GM23338 (cell line): ENCODE measurements around the gene THSD4. TPM values are rescaled to one million over a fixed set of nuclear protein-coding genes. Genes with fewer than 3 reads are reported as not detected.

ENCODE experiments used
- ATAC-seq: fragments of 200-7000 bp; cut with Tn5 transposase; 3 replicates; pipeline ENCODE4 v1.9.1; 2020
- DNase-seq: peaks from one replicate; pipeline ENCODE4 v3.0.0-alpha.2; 2015; ENCODE audit warnings: low spot score
- H2AFZ ChIP-seq: fragments of 200-600 bp; sonication (generic); 2 replicates; pipeline ENCODE4 v1.8.0; 2016; ENCODE audit warnings: antibody characterized with exemption, mild to moderate bottlenecking, moderate library complexity
- H3F3A ChIP-seq: fragments of 200-600 bp; sonication (generic); replicated peaks from 2 replicates; pipeline ENCODE4 v1.8.0; 2017; ENCODE audit warnings: antibody characterized with exemption, mixed run types, low read depth
- H3K27ac ChIP-seq: fragments of 200-600 bp; sonication (generic); 2 replicates; pipeline ENCODE4 v1.6.1; 2016; ENCODE audit warnings: low read depth
- H3K27me3 ChIP-seq: fragments of 200-600 bp; sonication (generic); 2 replicates; pipeline ENCODE4 v1.8.0; 2016; ENCODE audit warnings: mild to moderate bottlenecking, mixed run types, moderate library complexity; ENCODE audit not compliant: insufficient read depth
- H3K36me3 ChIP-seq: fragments of 200-600 bp; sonication (generic); 2 replicates; pipeline ENCODE4 v1.8.0; 2016; ENCODE audit warnings: mild to moderate bottlenecking; ENCODE audit not compliant: insufficient read depth
- H3K4me1 ChIP-seq: fragments of 200-600 bp; sonication (generic); 2 replicates; pipeline ENCODE4 v1.8.0; 2016; ENCODE audit warnings: mild to moderate bottlenecking, moderate library complexity; ENCODE audit not compliant: insufficient read depth
- H3K4me2 ChIP-seq: fragments of 200-600 bp; sonication (generic); 2 replicates; pipeline ENCODE4 v1.7.1; 2017; ENCODE audit warnings: mixed run types
- H3K4me3 ChIP-seq: fragments of 200-600 bp; sonication (generic); 2 replicates; pipeline ENCODE4 v1.6.1; 2016; ENCODE audit warnings: mixed run types
- H3K79me2 ChIP-seq: fragments of 200-600 bp; sonication (generic); replicated peaks from 2 replicates; pipeline ENCODE4 v1.8.0; 2017; ENCODE audit warnings: mild to moderate bottlenecking; ENCODE audit not compliant: insufficient read depth
- H3K9me2 ChIP-seq: fragments of 200-600 bp; sonication (generic); 2 replicates; pipeline ENCODE4 v1.8.0; 2017; ENCODE audit not compliant: insufficient read depth
- H4K20me1 ChIP-seq: fragments of 200-600 bp; sonication (generic); replicated peaks from 2 replicates; pipeline ENCODE4 v1.8.0; 2017; ENCODE audit warnings: mild to moderate bottlenecking; ENCODE audit not compliant: insufficient read depth
- H3K27ac Mint-ChIP-seq: 2 replicates; pipeline ENCODE4 v1.8.0; 2020; ENCODE audit warnings: inconsistent platforms, mild to moderate bottlenecking, moderate library complexity, mixed read lengths
- H3K27me3 Mint-ChIP-seq: 3 replicates; pipeline ENCODE4 v1.8.0; 2022; ENCODE audit warnings: low read depth, mild to moderate bottlenecking, moderate library complexity, mixed read lengths, inconsistent platforms; ENCODE audit not compliant: insufficient read depth, poor library complexity
- H3K36me3 Mint-ChIP-seq: 3 replicates; pipeline ENCODE4 v1.8.0; 2021; ENCODE audit warnings: low read depth, mild to moderate bottlenecking, inconsistent platforms, moderate library complexity, mixed read lengths
- H3K4me1 Mint-ChIP-seq: 3 replicates; pipeline ENCODE4 v1.8.0; 2020; ENCODE audit warnings: mild to moderate bottlenecking, inconsistent platforms, mixed read lengths
- H3K4me3 Mint-ChIP-seq: 3 replicates; pipeline ENCODE4 v1.8.0; 2021; ENCODE audit warnings: moderate library complexity, mild to moderate bottlenecking, inconsistent platforms, mixed read lengths
- H3K9me3 Mint-ChIP-seq: 3 replicates; pipeline ENCODE4 v1.8.0; 2020; ENCODE audit warnings: moderate library complexity, mild to moderate bottlenecking, inconsistent platforms, mixed read lengths
- CREB1 ChIP-seq: fragments of 250-450 bp; sonication (Bioruptor Pico); IDR thresholded peaks from 2 replicates; pipeline ENCODE4 v1.5.0; 2020; ENCODE audit warnings: low read depth, mild to moderate bottlenecking, moderate library complexity
- EZH2 ChIP-seq: fragments of 200-600 bp; sonication (generic); IDR thresholded peaks from one replicate; pipeline ENCODE4 v1.8.0; 2017; ENCODE audit warnings: antibody characterized with exemption, mild to moderate bottlenecking, low read depth; ENCODE audit not compliant: unreplicated experiment
- EZH2phosphoT487 ChIP-seq: fragments of 200-600 bp; sonication (generic); IDR thresholded peaks from one replicate; pipeline ENCODE4 v1.8.1; 2018; ENCODE audit warnings: antibody characterized with exemption; ENCODE audit not compliant: unreplicated experiment
- JUNB ChIP-seq: IDR thresholded peaks from one replicate; pipeline ENCODE4 v1.6.1; 2016; ENCODE audit warnings: antibody characterized with exemption; ENCODE audit not compliant: unreplicated experiment
- NANOG ChIP-seq: IDR thresholded peaks from 2 replicates; pipeline ENCODE4 v1.6.1; 2016; ENCODE audit warnings: antibody characterized with exemption, borderline replicate concordance
- POLR2AphosphoS5 ChIP-seq: IDR thresholded peaks from 2 replicates; pipeline ENCODE4 v1.6.1; 2016; ENCODE audit warnings: antibody characterized with exemption, low read depth
- STAT1 ChIP-seq: IDR thresholded peaks from one replicate; pipeline ENCODE4 v1.6.1; 2016; ENCODE audit warnings: antibody characterized with exemption; ENCODE audit not compliant: unreplicated experiment
- ZNF114 ChIP-seq: fragments of 250-450 bp; sonication (Bioruptor Pico); IDR thresholded peaks from 2 replicates; pipeline ENCODE4 v1.5.0; 2020; ENCODE audit warnings: mild to moderate bottlenecking, moderate library complexity
- ZNF331 ChIP-seq: fragments of 250-450 bp; sonication (Bioruptor Pico); IDR thresholded peaks from 2 replicates; pipeline ENCODE4 v1.5.0; 2020; ENCODE audit warnings: low read depth, mild to moderate bottlenecking, moderate library complexity
- polyA plus RNA-seq: library from polyadenylated mRNA; unstranded; fragments of >200 nt; fragmentation: Nextera tagmentation; extraction: Ambion mirVana; gene quantifications from 2 replicates; pipeline ENCODE4 v1.2.1, GENCODE V29; 2016
- total RNA-seq: library from RNA; depleted of rRNA; stranded (reverse); fragments of >200 nt; shearing (Covaris generic); gene quantifications from 2 replicates; pipeline ENCODE4 v1.2.3, GENCODE V29; 2014
- TF ChIP-seq, protein P1 (sequence below): IDR thresholded peaks from one replicate; pipeline ENCODE4 v1.6.1; 2018; ENCODE audit warnings: antibody characterized with exemption; ENCODE audit not compliant: unreplicated experiment
- TF ChIP-seq, protein P2 (sequence below), 2 experiments: fragments of 200-600 bp in 1 of 2; sonication (generic) in 1 of 2; conservative IDR thresholded peaks; 2 replicates each; pipeline versions ENCODE4 v1.5.1 to v1.6.1; 2016 to 2017; ENCODE audit warnings: antibody characterized with exemption in 2 of 2, low read depth in 2 of 2, mild to moderate bottlenecking in 2 of 2, moderate library complexity in 1 of 2
- TF ChIP-seq, protein P3 (sequence below): IDR thresholded peaks from 2 replicates; pipeline ENCODE4 v1.6.1; 2016; ENCODE audit warnings: antibody characterized with exemption

THSD4 gene
- total and polyA plus RNA-seq, 2 experiments from 2014 or later, result 2.0 to 7.4 TPM

DNA sequence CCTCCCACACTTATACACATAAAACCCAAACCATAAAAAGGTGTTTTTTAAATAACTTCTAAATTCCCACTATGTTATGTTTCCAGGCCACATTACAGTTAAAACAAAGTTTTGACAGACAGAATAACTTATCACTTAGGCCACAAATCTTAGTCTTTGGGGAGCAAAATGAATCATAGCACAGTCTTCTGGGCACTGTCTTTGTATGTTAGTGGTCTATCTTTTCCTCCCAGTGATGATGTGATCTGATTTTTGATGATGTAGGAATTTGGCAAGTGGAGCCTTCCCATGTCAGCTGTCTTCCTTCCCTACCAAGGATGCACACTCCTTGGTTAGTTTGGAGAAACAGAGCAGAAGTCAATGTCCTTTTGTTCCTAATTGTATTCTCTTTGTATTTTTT is 67.3 kb downstream of the THSD4 start:
- Mint-ChIP-seq H3K27ac (no peak overlapping the region), H3K4me1 (peaks cover 6% of the 10 kb centered on the region), H3K36me3 (peaks cover 7% of the 10 kb centered on the region), H3K27me3 (peaks cover 2% of the 10 kb centered on the region), H3K9me3 (no peaks in the 10 kb centered on the region), H3K4me3 (no peak overlapping the region)
- Histone ChIP-seq H3K36me3 (no peaks in the 10 kb centered on the region), H3K4me3 (no peak overlapping the region), H3K79me2 (no peaks in the 10 kb centered on the region), H3K9me2 (no peaks in the 10 kb centered on the region), H3K4me2 (no peak overlapping the region), H3K27ac (no peak overlapping the region), H3K4me1 (peaks cover 11% of the 10 kb centered on the region), H2AFZ (no peak overlapping the region), H4K20me1 (no peaks in the 10 kb centered on the region), H3F3A (no peaks in the 10 kb centered on the region), H3K27me3 (no peaks in the 10 kb centered on the region)
- ATAC-seq (no peak), DNase-seq (no peak)
- no peak for TF ChIP-seq ZNF114
- no peak for TF ChIP-seq EZH2phosphoT487
- TF ChIP-seq, protein P1, sequence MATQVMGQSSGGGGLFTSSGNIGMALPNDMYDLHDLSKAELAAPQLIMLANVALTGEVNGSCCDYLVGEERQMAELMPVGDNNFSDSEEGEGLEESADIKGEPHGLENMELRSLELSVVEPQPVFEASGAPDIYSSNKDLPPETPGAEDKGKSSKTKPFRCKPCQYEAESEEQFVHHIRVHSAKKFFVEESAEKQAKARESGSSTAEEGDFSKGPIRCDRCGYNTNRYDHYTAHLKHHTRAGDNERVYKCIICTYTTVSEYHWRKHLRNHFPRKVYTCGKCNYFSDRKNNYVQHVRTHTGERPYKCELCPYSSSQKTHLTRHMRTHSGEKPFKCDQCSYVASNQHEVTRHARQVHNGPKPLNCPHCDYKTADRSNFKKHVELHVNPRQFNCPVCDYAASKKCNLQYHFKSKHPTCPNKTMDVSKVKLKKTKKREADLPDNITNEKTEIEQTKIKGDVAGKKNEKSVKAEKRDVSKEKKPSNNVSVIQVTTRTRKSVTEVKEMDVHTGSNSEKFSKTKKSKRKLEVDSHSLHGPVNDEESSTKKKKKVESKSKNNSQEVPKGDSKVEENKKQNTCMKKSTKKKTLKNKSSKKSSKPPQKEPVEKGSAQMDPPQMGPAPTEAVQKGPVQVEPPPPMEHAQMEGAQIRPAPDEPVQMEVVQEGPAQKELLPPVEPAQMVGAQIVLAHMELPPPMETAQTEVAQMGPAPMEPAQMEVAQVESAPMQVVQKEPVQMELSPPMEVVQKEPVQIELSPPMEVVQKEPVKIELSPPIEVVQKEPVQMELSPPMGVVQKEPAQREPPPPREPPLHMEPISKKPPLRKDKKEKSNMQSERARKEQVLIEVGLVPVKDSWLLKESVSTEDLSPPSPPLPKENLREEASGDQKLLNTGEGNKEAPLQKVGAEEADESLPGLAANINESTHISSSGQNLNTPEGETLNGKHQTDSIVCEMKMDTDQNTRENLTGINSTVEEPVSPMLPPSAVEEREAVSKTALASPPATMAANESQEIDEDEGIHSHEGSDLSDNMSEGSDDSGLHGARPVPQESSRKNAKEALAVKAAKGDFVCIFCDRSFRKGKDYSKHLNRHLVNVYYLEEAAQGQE, result no peak
- TF ChIP-seq CREB1 (CRISPR knock-in tag), result no peak
- TF ChIP-seq ZNF331 (CRISPR knock-in tag), result no peak
- TF ChIP-seq, protein P2, sequence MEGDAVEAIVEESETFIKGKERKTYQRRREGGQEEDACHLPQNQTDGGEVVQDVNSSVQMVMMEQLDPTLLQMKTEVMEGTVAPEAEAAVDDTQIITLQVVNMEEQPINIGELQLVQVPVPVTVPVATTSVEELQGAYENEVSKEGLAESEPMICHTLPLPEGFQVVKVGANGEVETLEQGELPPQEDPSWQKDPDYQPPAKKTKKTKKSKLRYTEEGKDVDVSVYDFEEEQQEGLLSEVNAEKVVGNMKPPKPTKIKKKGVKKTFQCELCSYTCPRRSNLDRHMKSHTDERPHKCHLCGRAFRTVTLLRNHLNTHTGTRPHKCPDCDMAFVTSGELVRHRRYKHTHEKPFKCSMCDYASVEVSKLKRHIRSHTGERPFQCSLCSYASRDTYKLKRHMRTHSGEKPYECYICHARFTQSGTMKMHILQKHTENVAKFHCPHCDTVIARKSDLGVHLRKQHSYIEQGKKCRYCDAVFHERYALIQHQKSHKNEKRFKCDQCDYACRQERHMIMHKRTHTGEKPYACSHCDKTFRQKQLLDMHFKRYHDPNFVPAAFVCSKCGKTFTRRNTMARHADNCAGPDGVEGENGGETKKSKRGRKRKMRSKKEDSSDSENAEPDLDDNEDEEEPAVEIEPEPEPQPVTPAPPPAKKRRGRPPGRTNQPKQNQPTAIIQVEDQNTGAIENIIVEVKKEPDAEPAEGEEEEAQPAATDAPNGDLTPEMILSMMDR (conservative IDR thresholded peaks at IDR 0.05; ENCODE audit: low read depth in 2 of 2), result no peak
- no peak for TF ChIP-seq POLR2AphosphoS5
- TF ChIP-seq, protein P3, sequence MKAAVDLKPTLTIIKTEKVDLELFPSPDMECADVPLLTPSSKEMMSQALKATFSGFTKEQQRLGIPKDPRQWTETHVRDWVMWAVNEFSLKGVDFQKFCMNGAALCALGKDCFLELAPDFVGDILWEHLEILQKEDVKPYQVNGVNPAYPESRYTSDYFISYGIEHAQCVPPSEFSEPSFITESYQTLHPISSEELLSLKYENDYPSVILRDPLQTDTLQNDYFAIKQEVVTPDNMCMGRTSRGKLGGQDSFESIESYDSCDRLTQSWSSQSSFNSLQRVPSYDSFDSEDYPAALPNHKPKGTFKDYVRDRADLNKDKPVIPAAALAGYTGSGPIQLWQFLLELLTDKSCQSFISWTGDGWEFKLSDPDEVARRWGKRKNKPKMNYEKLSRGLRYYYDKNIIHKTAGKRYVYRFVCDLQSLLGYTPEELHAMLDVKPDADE, result no peak
- TF ChIP-seq NANOG, result no peak
- no peak for TF ChIP-seq STAT1
- no peak for TF ChIP-seq EZH2
- no peak for TF ChIP-seq JUNB
